GM15510 (cell line): ENCODE measurements around the gene TASOR2.

ENCODE experiments used
- POLR2A ChIP-seq: IDR thresholded peaks from 3 replicates; pipeline ENCODE4 v1.6.1; 2011; ENCODE audit warnings: borderline replicate concordance; ENCODE audit not compliant: insufficient read length; ENCODE audit errors: extremely low read depth

The TASOR2 gene

GRCh38 chr10:5685764-5686240 is 1.2 kb downstream of the TASOR2 start:
- no peak for TF ChIP-seq POLR2A

GRCh38 chr10:5688587-5688986 is 3.9 kb downstream of the TASOR2 start:
- no peak for TF ChIP-seq POLR2A

GRCh38 chr10:5691786-5692185 is 7.1 kb downstream of the TASOR2 start:
- TF ChIP-seq POLR2A, result no peak

- peak; percentile 36 for TF ChIP-seq POLR2A
These were observed 8.1 kb downstream of the TASOR2 start for GRCh38 chr10:5692461-5693358.

GRCh38 chr10:5694573-5694972 is 9.9 kb downstream of the TASOR2 start:
- no peak for TF ChIP-seq POLR2A

GRCh38 chr10:5697342-5697741 is 12.7 kb downstream of the TASOR2 start:
- TF ChIP-seq POLR2A, result no peak

GRCh38 chr10:5698062-5698461 is 13.4 kb downstream of the TASOR2 start:
- TF ChIP-seq POLR2A, result no peak

GRCh38 chr10:5708356-5708755 is 23.7 kb downstream of the TASOR2 start:
- TF ChIP-seq POLR2A, result no peak

GRCh38 chr10:5709865-5710264 is 25.2 kb downstream of the TASOR2 start:
- no peak for TF ChIP-seq POLR2A

GRCh38 chr10:5710859-5711258 is 26.2 kb downstream of the TASOR2 start:
- TF ChIP-seq POLR2A, result no peak

GRCh38 chr10:5711642-5712041 is 27.0 kb downstream of the TASOR2 start:
- TF ChIP-seq POLR2A, result no peak

- no peak for TF ChIP-seq POLR2A
These were observed 34.9 kb downstream of the TASOR2 start for GRCh38 chr10:5719546-5719945.

GRCh38 chr10:5720182-5720581 is 35.5 kb downstream of the TASOR2 start:
- TF ChIP-seq POLR2A, result no peak

GRCh38 chr10:5723692-5724091 is 39.1 kb downstream of the TASOR2 start:
- TF ChIP-seq POLR2A, result no peak

GRCh38 chr10:5730766-5731165 is 46.1 kb downstream of the TASOR2 start:
- no peak for TF ChIP-seq POLR2A

GRCh38 chr10:5731559-5731958 is 46.9 kb downstream of the TASOR2 start:
- TF ChIP-seq POLR2A, result no peak
